ENCODE data around the gene MLANA.

The MLANA gene

DNA sequence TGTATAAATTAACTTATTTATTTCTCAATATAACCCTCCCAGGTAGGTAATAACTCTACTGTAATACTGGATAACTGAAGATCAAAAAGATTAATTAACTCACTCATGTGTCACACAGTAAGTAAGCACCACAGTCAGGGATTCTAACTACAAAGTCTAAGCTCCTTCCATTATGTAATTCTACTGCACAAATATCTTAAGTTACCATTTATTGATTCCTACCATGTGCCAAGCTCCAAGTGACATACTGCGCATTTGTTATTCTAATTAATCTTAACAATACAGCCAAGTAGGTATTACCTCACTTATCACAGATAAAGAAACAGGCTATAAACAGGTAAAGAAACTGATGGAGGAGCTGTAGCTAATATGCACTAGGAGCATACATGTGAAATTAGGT, 66.5 kb downstream of the MLANA start:
- no peak for DNase-seq (ENCODE audit: low read depth in 1 of 2, low spot score in 1 of 2)

- no peak for DNase-seq (ENCODE audit: low read depth in 1 of 2, low spot score in 1 of 2)
Measured at GRCh38 chr9:5958273-5958672, 67.6 kb downstream of the MLANA start.

All from stimulated activated CD4-positive, alpha-beta T cell treated with anti-CD3 and anti-CD28 coated beads, Interleukin-15, amount 100 ng/mL, for 1 hour (primary cell).